Kidney (tissue), 14 donors: ENCODE measurements around the gene PPP1R10. TPM values are rescaled to one million over a fixed set of nuclear protein-coding genes. Genes with fewer than 3 reads are reported as not detected.

ENCODE experiments used
- DNase-seq, 5 donors: peaks; one replicate each; pipeline ENCODE4 v3.0.0-alpha.2; 2013 to 2020
- FAIRE-seq: peaks from 2 replicates; lab custom pipeline; 2012; peaks lifted over from hg19 to GRCh38; lab: Jason Lieb, UNC
- H3K27ac ChIP-seq, 2 donors: one replicate each; pipeline ENCODE4 v1.7.0; 2013; ENCODE audit warnings: low read depth in 2 of 2, low read length in 2 of 2, inconsistent platforms in 1 of 2
- H3K27me3 ChIP-seq: one replicate; pipeline ENCODE4 v1.7.1; 2013; ENCODE audit warnings: low read length, inconsistent platforms; ENCODE audit not compliant: control insufficient read depth, insufficient read depth
- H3K36me3 ChIP-seq, 3 donors: one replicate each; pipeline versions ENCODE4 v1.7.0 to v1.7.1; 2013; ENCODE audit warnings: low read length in 3 of 3, control low read depth in 1 of 3, inconsistent platforms in 1 of 3; ENCODE audit not compliant: insufficient read depth in 3 of 3, control insufficient read depth in 2 of 3
- H3K4me1 ChIP-seq, 3 donors: one replicate each; pipeline versions ENCODE4 v1.7.0 to v1.7.1; 2013; ENCODE audit warnings: low read length in 3 of 3, inconsistent platforms in 1 of 3, low read depth in 1 of 3; ENCODE audit not compliant: control insufficient read depth in 2 of 3, insufficient read depth in 2 of 3
- H3K4me3 ChIP-seq, 3 donors: one replicate each; pipeline versions ENCODE4 v1.7.0 to v1.8.1; 2013; ENCODE audit warnings: low read length in 3 of 3, control low read depth in 1 of 3, inconsistent platforms in 1 of 3
- H3K9ac ChIP-seq, 3 donors: one replicate each; pipeline versions ENCODE4 v1.7.0 to v1.7.1; 2013; ENCODE audit warnings: low read length in 3 of 3, control low read depth in 1 of 3, inconsistent platforms in 1 of 3
- H3K9me3 ChIP-seq, 3 donors: one replicate each; pipeline versions ENCODE4 v1.7.0 to v1.7.1; 2013; ENCODE audit warnings: low read length in 3 of 3, control low read depth in 1 of 3, inconsistent platforms in 1 of 3; ENCODE audit not compliant: control insufficient read depth in 2 of 3, insufficient read depth in 1 of 3
- intact Hi-C: fragments of 100-400 bp; cut with DNase I; formaldehyde crosslinking; loops from one replicate; pipeline ENCODE4 v1.11.1; 2022
- polyA plus RNA-seq: library from polyadenylated mRNA; stranded (reverse); fragments of 350-450 nt; fragmentation: Illumina TruSeq; extraction: RNeasy Lipid Tissue Mini Kit (QIAGEN cat#74804); gene quantifications from one replicate; pipeline ENCODE4 v1.2.3, GENCODE V29; 2014; ENCODE audit warnings: low read depth, low replicate concordance; ENCODE audit not compliant: insufficient read depth
- total RNA-seq: library from RNA; stranded (reverse); fragmentation: NEBNext Ultra II Directional; extraction: Animal tissue kit (Norgen Biotek cat#: 25700); gene quantifications from one replicate; pipeline ENCODE4 v1.2.1, GENCODE V29; 2021
- TF ChIP-seq, protein P1 (sequence below): IDR thresholded peaks from 3 replicates; pipeline ENCODE4 v1.5.1; 2012; ENCODE audit warnings: mild to moderate bottlenecking, moderate library complexity, borderline replicate concordance; ENCODE audit not compliant: insufficient read depth; ENCODE audit errors: extremely low read depth
- donor health status: control.
- donor health status: control.
- donor health status: control.
- donor health status: control.
- donor health status: control.
- donor health status: DM: yes; HTN: yes; CAD: no.
- donor health status: Normal renal cell carcinoma (clear cell type).

The PPP1R10 gene
- total and polyA plus RNA-seq, 2 donors from 2014 or later: 19.7 to 65.0 TPM

DNA sequence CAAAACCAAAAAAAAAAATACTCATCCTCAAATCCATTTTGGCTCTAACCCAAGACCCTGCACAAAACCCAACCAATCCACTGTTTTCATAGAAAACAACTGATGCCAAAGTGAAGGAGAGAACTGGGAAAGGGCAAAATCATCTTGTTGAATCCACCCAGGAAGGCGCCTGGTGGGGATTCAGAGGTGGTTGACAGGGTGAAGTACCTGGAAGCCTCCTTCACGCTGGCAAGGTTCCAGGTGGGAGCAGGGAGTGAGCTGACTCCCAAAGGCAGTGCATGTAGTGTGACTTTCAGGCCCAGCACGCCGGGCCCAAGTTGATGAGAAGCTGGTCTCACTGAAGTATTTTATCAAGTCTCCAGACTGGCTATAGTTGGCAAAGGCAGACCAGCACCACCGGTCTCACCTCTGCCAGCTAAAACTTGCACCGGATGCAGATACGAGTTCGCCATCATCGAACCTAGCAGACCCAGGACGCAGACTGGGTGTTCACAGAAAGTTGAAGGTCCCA, 16.5 kb downstream of the PPP1R10 start:
- no peaks in the 10 kb centered on the region for H3K27me3 ChIP-seq
- no peak overlapping the region for H3K4me3 ChIP-seq
- H3K27ac ChIP-seq: no peak overlapping the region
- peaks cover 25 to 45% (median 44%) of the 10 kb centered on the region in 3 donors for H3K36me3 ChIP-seq
- H3K4me1 ChIP-seq: no peaks in the 10 kb centered on the region
- intact Hi-C loops: no loop called here
- TF ChIP-seq, protein P1, sequence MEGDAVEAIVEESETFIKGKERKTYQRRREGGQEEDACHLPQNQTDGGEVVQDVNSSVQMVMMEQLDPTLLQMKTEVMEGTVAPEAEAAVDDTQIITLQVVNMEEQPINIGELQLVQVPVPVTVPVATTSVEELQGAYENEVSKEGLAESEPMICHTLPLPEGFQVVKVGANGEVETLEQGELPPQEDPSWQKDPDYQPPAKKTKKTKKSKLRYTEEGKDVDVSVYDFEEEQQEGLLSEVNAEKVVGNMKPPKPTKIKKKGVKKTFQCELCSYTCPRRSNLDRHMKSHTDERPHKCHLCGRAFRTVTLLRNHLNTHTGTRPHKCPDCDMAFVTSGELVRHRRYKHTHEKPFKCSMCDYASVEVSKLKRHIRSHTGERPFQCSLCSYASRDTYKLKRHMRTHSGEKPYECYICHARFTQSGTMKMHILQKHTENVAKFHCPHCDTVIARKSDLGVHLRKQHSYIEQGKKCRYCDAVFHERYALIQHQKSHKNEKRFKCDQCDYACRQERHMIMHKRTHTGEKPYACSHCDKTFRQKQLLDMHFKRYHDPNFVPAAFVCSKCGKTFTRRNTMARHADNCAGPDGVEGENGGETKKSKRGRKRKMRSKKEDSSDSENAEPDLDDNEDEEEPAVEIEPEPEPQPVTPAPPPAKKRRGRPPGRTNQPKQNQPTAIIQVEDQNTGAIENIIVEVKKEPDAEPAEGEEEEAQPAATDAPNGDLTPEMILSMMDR: no peak
- H3K9me3 ChIP-seq: no peaks in the 10 kb centered on the region
- no peak overlapping the region for H3K9ac ChIP-seq
- DNase-seq (peak in 1 of 5 donors; percentile 77), FAIRE-seq (no peak)

DNA sequence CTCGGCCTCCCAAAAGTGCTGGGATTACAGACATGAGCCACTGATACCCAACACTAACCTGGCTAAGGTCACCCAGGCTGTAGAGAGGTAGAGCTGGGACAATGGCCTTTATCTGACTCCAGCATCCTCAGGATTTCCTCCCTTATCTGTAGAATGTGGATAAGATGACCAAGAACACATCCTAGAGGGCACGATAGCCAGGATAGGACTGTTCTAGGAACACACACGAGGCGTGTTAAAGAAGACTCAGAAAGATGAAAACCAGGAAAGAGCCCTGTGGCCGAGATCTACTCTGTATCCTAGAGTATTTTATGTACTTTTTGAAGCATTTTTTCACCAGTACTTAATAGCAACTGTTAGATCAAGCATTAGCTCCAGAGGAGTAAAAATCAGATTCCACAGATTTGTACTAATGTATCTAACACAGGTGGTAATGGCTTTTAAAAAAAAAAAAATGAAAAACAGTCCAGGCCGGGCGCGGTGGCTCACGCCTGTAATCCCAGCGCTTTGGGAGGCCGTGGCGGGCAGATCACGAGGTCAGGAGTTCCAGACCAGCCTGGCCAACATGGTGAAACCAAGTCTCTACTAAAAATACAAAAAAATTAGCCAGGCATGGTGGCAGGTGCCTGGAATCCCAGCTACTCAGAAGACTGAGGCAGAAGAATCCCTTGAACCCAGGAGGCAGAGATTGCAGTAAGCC, 17.3 kb downstream of the PPP1R10 start:
- intact Hi-C loops: no loop called here
- H3K36me3 ChIP-seq: peaks cover 20 to 39% (median 37%) of the 10 kb centered on the region in 3 donors
- DNase-seq (no peak), FAIRE-seq (no peak)
- H3K27ac ChIP-seq: no peak overlapping the region
- H3K9ac ChIP-seq: no peak overlapping the region
- TF ChIP-seq, protein P1: no peak
- no peak overlapping the region for H3K4me3 ChIP-seq
- no peaks in the 10 kb centered on the region for H3K4me1 ChIP-seq
- H3K27me3 ChIP-seq: no peaks in the 10 kb centered on the region
- no peaks in the 10 kb centered on the region for H3K9me3 ChIP-seq

DNA sequence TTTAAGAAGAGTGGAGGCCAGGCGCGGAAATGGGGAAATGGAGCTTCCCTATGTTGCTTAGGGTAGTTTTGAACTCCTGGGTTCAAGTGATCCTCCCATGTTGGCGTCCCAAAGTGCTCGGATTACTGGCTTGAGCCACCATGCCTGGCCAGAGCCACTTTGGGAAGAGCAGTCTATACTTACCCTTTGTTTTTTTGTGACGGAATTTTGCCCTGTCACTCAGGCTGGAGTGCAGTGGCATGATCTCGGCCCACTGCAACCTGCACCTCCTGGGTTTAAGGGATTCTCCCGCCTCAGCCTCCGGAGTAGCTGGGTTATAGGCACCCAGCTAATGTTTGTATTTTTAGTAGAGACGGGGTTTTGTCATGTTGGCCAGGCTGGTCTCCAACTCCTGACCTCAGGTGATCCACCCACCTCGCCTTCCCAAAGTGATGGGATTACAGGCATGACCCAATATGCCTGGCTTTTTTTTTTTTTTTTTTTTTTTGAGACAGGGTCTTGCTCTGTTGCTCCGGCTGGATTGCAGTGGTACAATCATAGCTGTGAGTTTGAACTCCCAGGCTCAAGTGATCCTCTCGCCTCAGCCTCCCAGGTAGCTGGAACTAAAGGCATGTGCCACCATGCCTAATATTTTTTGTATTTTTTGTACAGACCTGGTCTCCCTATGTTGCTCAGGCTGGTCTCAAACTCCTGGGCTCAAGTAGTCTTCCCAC, 18.0 kb downstream of the PPP1R10 start:
- H3K36me3 ChIP-seq: peaks cover 15 to 32% (median 30%) of the 10 kb centered on the region in 3 donors
- no peak for DNase-seq
- H3K27me3 ChIP-seq: no peaks in the 10 kb centered on the region
- no peak overlapping the region for H3K9ac ChIP-seq
- H3K9me3 ChIP-seq: no peaks in the 10 kb centered on the region
- TF ChIP-seq, protein P1: no peak
- no peak for FAIRE-seq
- H3K4me1 ChIP-seq: no peaks in the 10 kb centered on the region
- no peak overlapping the region for H3K4me3 ChIP-seq
- intact Hi-C loops: no loop called here
- no peak overlapping the region for H3K27ac ChIP-seq
